ENCODE results near the gene EME2.

- TF ChIP-seq CTCF (IDR thresholded peaks at IDR 0.05) (no peak), POLR2A (IDR thresholded peaks at IDR 0.05) (no peak)
Measured at GRCh38 chr16:1791943-1792812, 19.6 kb downstream of the EME2 start.

All from testis (tissue), 2 donors.